ENCODE measurements around the gene ITGB4.

Gene ITGB4

GRCh38 chr17:75791254-75791653, 70.0 kb downstream of the ITGB4 start:
- no peak for DNase-seq (ENCODE audit: low read depth)

- no peak for DNase-seq (ENCODE audit: low read depth)
Measured at GRCh38 chr17:75793460-75793859, 72.2 kb downstream of the ITGB4 start.

- no peak for DNase-seq (ENCODE audit: low read depth)
Measured at GRCh38 chr17:75795820-75796607, 74.8 kb downstream of the ITGB4 start.

GRCh38 chr17:75799402-75799801, 78.1 kb downstream of the ITGB4 start:
- no peak for DNase-seq (ENCODE audit: low read depth)

- DNase-seq (ENCODE audit: low read depth), result no peak
Measured at GRCh38 chr17:75803883-75804282, 82.6 kb downstream of the ITGB4 start.

- no peak for DNase-seq (ENCODE audit: low read depth)
Measured at GRCh38 chr17:75806822-75807500, 85.7 kb downstream of the ITGB4 start.

Data from amniotic epithelial cell (primary cell).